Gastroesophageal sphincter (tissue), 3 donors: ENCODE results near the gene CNKSR3.

ENCODE experiments used
- EP300 ChIP-seq: sonication (generic); formaldehyde crosslinking; IDR thresholded peaks from one replicate; pipeline ENCODE4 v1.6.1; 2017; ENCODE audit warnings: antibody characterized with exemption, mild to moderate bottlenecking
- POLR2A ChIP-seq, 2 donors: fragments of 450-650 bp; IDR thresholded peaks; one replicate each; pipeline ENCODE4 v1.6.1; 2017; ENCODE audit warnings: antibody characterized with exemption in 2 of 2, mild to moderate bottlenecking in 2 of 2, moderate library complexity in 1 of 2
- POLR2AphosphoS5 ChIP-seq: sonication (generic); formaldehyde crosslinking; IDR thresholded peaks from one replicate; pipeline ENCODE4 v1.6.1; 2017; ENCODE audit warnings: antibody characterized with exemption
- TF ChIP-seq, protein P1 (sequence below), 4 experiments: fragments of 200-600 bp in 2 of 4; fragments of 450-650 bp in 2 of 4; sonication (generic) in 1 of 4; IDR thresholded peaks; one replicate each; pipeline ENCODE4 v1.5.1; 2017 to 2019; ENCODE audit warnings: antibody characterized with exemption in 4 of 4, mild to moderate bottlenecking in 2 of 4, moderate library complexity in 2 of 4

DNA sequence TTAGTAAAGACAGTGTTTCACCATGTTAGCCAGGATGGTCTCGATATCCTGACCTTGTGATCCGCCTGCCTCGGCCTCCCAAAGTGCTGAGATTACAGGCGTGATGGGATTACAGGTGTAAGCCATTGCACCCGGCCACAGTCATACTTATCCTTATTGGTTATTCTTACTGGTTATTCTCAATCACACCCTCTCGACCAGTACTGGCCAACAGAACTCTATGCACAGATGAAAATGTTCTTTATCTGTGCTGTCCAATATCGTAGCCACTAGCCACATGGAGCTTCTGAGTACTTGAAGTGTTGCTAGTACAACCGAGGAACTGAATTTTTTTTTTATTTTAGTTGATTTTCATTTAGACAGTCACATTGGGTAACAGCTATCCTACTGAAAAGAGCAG, 63.5 kb downstream of the CNKSR3 start:
- TF ChIP-seq POLR2A (IDR thresholded peaks at IDR 0.05) (no peak), EP300 (no peak), POLR2AphosphoS5 (no peak)
- TF ChIP-seq, protein P1, sequence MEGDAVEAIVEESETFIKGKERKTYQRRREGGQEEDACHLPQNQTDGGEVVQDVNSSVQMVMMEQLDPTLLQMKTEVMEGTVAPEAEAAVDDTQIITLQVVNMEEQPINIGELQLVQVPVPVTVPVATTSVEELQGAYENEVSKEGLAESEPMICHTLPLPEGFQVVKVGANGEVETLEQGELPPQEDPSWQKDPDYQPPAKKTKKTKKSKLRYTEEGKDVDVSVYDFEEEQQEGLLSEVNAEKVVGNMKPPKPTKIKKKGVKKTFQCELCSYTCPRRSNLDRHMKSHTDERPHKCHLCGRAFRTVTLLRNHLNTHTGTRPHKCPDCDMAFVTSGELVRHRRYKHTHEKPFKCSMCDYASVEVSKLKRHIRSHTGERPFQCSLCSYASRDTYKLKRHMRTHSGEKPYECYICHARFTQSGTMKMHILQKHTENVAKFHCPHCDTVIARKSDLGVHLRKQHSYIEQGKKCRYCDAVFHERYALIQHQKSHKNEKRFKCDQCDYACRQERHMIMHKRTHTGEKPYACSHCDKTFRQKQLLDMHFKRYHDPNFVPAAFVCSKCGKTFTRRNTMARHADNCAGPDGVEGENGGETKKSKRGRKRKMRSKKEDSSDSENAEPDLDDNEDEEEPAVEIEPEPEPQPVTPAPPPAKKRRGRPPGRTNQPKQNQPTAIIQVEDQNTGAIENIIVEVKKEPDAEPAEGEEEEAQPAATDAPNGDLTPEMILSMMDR (IDR thresholded peaks at IDR 0.05) = no peak
